Measurements from ENCODE around the gene PLD3. TPM values are rescaled to one million over a fixed set of nuclear protein-coding genes. Genes with fewer than 3 reads are reported as not detected.

Gene PLD3
- total and polyA plus RNA-seq, 2 donors (not counting 3 experiments of a cell fraction or from before 2014, with no cell fraction given): 166 to 479 TPM

DNA sequence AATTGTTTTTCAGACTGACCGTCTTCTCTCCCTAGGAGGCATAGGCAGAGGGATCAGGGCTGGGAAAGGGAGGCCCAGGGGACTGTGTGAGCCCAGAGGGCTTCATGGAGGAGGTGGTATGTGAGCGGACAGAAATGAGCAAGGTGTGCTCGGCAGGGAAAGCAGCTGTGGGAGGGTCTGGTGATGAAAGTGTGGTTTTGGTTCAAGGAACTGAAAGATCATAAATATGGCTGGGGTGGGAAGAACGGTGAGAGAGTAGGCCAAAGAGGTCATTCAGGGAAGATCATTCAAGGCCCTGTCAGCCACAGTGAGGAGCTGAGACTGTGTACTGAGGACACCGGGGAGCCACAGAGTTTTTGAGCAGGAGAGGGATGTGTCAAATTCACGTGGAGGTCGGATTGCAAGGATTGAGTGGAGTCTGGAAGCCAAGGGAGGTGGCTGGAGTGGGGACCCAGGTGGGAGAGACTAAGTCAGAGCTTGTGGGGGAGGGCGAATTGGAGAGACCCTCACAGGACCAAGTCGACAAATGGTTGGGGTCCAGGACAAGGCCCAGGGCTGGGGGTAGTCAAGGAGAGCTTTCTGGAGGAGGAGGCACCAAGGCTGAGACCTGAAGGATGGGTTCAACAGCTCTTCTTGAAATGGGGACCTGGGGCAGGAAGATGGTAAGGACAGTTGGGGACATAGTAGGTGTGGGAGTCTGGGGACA is 7.6 kb downstream of the PLD3 start:
- Histone ChIP-seq H3K27me3 (ENCODE audit: control insufficient read depth in 2 of 2, insufficient read depth in 2 of 2, low read length in 2 of 2) (no peaks in the 10 kb centered on the region), H3K9ac (replicated peaks; ENCODE audit: extremely low read depth, insufficient read depth, low read length) (no peak overlapping the region), H3K27ac (ENCODE audit: insufficient read depth, low read depth, low read length) (no peak overlapping the region), H3K9me1 (replicated peaks; ENCODE audit: control insufficient read depth, extremely low read depth, insufficient read depth, low read length) (no peaks in the 10 kb centered on the region), H3K36me3 (ENCODE audit: control insufficient read depth in 2 of 2, extremely low read depth in 1 of 2, insufficient read depth in 2 of 2, low read length in 2 of 2) (no peaks in the 10 kb centered on the region), H3K4me2 (ENCODE audit: insufficient read depth, low read length) (no peak overlapping the region), H2AFZ (ENCODE audit: low read depth, low read length) (no peak overlapping the region), H4K20me1 (replicated peaks; ENCODE audit: control insufficient read depth, extremely low read depth, insufficient read depth, low read length) (no peaks in the 10 kb centered on the region), H3K9me3 (replicated peaks; ENCODE audit: control insufficient read depth, insufficient read depth, low read length) (no peaks in the 10 kb centered on the region), H3K4me3 (replicated peaks in 1 of 3; ENCODE audit: insufficient read depth in 1 of 3, low read depth in 1 of 3, low read length in 3 of 3) (no peak overlapping the region), H3K79me2 (ENCODE audit: control insufficient read depth, insufficient read depth, low read length) (peaks cover 7% of the 10 kb centered on the region), H3K4me1 (ENCODE audit: control insufficient read depth, extremely low read depth, insufficient read depth, low read length) (peaks cover 4% of the 10 kb centered on the region)
- no peak for TF ChIP-seq EZH2 (IDR thresholded peaks at IDR 0.05; ENCODE audit: borderline replicate concordance, low read depth, low read length, severe bottlenecking)
- TF ChIP-seq POLR2A (IDR thresholded peaks at IDR 0.05; ENCODE audit: low read depth, low read length): no peak
- TF ChIP-seq, protein P1, sequence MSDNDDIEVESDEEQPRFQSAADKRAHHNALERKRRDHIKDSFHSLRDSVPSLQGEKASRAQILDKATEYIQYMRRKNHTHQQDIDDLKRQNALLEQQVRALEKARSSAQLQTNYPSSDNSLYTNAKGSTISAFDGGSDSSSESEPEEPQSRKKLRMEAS (IDR thresholded peaks at IDR 0.05; ENCODE audit: insufficient read depth, insufficient read length): no peak
- TF ChIP-seq, protein P2, sequence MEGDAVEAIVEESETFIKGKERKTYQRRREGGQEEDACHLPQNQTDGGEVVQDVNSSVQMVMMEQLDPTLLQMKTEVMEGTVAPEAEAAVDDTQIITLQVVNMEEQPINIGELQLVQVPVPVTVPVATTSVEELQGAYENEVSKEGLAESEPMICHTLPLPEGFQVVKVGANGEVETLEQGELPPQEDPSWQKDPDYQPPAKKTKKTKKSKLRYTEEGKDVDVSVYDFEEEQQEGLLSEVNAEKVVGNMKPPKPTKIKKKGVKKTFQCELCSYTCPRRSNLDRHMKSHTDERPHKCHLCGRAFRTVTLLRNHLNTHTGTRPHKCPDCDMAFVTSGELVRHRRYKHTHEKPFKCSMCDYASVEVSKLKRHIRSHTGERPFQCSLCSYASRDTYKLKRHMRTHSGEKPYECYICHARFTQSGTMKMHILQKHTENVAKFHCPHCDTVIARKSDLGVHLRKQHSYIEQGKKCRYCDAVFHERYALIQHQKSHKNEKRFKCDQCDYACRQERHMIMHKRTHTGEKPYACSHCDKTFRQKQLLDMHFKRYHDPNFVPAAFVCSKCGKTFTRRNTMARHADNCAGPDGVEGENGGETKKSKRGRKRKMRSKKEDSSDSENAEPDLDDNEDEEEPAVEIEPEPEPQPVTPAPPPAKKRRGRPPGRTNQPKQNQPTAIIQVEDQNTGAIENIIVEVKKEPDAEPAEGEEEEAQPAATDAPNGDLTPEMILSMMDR (IDR thresholded peaks at IDR 0.05; ENCODE audit: extremely low read depth in 1 of 2, insufficient read depth in 1 of 2, low read depth in 1 of 2, low read length in 2 of 2): no peak
- TF ChIP-seq POLR2AphosphoS5 (IDR thresholded peaks at IDR 0.05; ENCODE audit: insufficient read depth, low read depth, low read length): no peak
- no peak for TF ChIP-seq MYC (IDR thresholded peaks at IDR 0.05; ENCODE audit: low read depth, low read length)
- no peak for TF ChIP-seq JUN (IDR thresholded peaks at IDR 0.05; ENCODE audit: borderline replicate concordance, insufficient read depth, insufficient read length, low read depth)
- no peak for TF ChIP-seq GATA2 (IDR thresholded peaks at IDR 0.05; ENCODE audit: insufficient read depth, insufficient read length, low read depth, low read length)
- TF ChIP-seq FOS (IDR thresholded peaks at IDR 0.05; ENCODE audit: borderline replicate concordance, insufficient read depth, low read length): no peak
- no peak for FAIRE-seq
- no TSS peak for BruUV-seq (replicated peaks)
- dilution Hi-C loops (cut with MboI; ENCODE audit: extremely low pct_ligation_motif_present, low sequenced_read_pairs): no loop called here
- no peak for DNase-seq (ENCODE audit: low read depth, low spot score)
- intact Hi-C loops (cut with micrococcal nuclease): no loop called here
- POLR2A ChIA-PET: interaction anchor here (1.0 kb wide), 1 partner anchor 9 kb away, joined by 3 read pairs; no protein-coding TSS in a partner anchor
- CTCF ChIA-PET: interaction anchor here (1.0 kb wide), 1 partner anchor 51 kb away, joined by 6 read pairs; no protein-coding TSS in a partner anchor

Measured in endothelial cell of umbilical vein (primary cell).